Measurements from ENCODE around the gene SNX32.

The SNX32 gene

DNA sequence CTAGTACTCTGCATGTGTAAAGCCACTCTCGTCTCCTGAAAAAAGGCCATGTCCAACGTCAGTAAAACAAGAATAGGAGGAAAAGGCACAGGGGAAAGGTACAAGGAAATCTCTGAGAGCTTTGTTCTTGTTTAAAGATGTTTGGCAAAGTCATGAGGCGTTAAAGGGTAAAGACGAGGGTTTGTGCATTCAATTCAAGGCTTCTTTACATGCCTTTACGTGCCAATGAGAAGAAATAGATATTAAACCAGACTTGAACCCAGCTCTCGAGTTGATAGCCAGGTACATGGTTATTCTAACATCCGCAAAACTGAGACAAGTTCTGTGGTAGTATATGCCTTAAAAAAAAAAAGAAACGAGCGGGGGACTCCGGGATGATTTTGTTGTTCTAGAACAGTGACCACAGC lies 24.9 kb downstream of the SNX32 start:
- no peaks in the 10 kb centered on the region for H3K27me3 ChIP-seq (ENCODE audit: insufficient read depth, insufficient read length)
- H3K4me1 ChIP-seq (ENCODE audit: insufficient read depth, insufficient read length) = peaks cover 19% of the 10 kb centered on the region
- H3K36me3 ChIP-seq (ENCODE audit: insufficient read depth, insufficient read length, low read length) = peaks cover 64% of the 10 kb centered on the region
- peak overlapping the region; percentile 96 for H3K4me3 ChIP-seq (ENCODE audit: insufficient read length, low read depth)
- TF ChIP-seq YY1 (IDR thresholded peaks at IDR 0.05; ENCODE audit: insufficient read depth, insufficient read length) (no peak), ZNF274 (IDR thresholded peaks at IDR 0.05; ENCODE audit: low read depth, low read length) (no peak), SUZ12 (IDR thresholded peaks at IDR 0.05; ENCODE audit: extremely low read depth, insufficient read depth, insufficient read length) (no peak)
- no peaks in the 10 kb centered on the region for H3K9me3 ChIP-seq (ENCODE audit: insufficient read depth, low read length)
- peak overlapping the region; percentile 72 for H3K9ac ChIP-seq (ENCODE audit: insufficient read length, low read depth)
- DNase-seq (ENCODE audit: low read depth, low spot score) = no peak

DNA sequence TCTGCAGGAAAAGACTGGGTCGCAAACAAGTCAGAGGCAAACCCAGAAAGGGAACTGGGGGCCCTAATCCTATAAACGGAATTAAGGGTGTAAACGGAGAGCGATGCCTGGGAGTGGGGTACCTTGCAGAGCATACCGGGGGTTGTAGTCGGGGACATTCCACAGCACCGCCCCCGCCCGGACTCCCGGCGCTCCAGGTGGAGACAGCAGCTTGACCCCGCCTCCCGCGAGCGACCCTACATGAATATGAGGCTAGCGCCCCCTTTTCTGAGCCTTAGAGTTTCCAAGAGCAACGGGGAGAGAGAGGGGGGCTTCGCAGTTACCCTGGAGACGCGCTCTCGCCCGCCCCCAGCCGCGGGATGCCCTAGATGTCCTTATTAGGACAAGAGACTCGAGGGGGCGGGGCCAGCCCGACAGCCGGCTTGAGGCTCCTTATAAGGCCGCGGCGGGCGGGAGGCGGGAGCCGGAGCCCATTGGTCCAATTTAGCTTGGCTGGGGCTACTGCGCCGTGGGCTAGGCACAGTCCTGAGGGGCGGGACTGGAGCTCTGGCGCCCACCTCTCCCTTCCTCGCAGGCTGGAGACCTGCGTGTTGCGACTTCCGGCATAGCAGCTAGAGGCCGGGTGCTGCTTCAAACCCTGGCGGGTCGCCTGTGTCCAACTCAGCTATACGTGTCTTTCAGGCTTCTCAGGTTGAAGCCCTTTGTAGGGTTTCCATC lies 25.5 kb downstream of the SNX32 start:
- TF ChIP-seq YY1 (IDR thresholded peaks at IDR 0.05; ENCODE audit: insufficient read depth, insufficient read length) = no peak
- Histone ChIP-seq H3K4me3 (ENCODE audit: insufficient read length, low read depth) (peak overlapping the region; percentile 98), H3K36me3 (ENCODE audit: insufficient read depth, insufficient read length, low read length) (peaks cover 64% of the 10 kb centered on the region), H3K9me3 (ENCODE audit: insufficient read depth, low read length) (no peaks in the 10 kb centered on the region), H3K9ac (ENCODE audit: insufficient read length, low read depth) (peak overlapping the region; percentile 95), H3K4me1 (ENCODE audit: insufficient read depth, insufficient read length) (peaks cover 19% of the 10 kb centered on the region), H3K27me3 (ENCODE audit: insufficient read depth, insufficient read length) (no peaks in the 10 kb centered on the region)
- peak; percentile 100 for DNase-seq (ENCODE audit: low read depth, low spot score)

DNA sequence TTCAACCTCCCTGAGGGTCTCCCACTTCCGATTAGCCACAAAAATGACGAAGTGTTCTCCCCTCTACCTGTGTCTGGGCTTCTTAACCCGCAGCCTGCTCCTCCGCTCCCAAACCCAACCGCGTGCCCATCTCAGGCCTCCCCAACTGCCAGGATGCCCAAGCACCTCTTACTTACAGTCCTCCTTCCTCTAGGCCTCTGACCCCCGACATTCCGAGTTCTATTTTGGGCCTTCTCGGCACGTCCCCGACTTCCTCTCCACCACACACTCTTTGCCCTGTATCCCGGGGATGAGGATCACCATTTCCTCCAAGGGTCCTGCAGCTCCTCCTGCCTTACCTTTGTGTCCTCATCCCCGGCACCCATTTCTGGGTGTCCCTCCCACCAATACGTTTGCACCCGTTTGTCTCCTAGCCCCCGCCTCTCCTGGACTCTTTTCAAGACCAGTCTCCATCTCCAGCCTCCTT lies 26.1 kb downstream of the SNX32 start:
- no peak for DNase-seq (ENCODE audit: low read depth, low spot score)
- peaks cover 19% of the 10 kb centered on the region for H3K4me1 ChIP-seq (ENCODE audit: insufficient read depth, insufficient read length)
- no peaks in the 10 kb centered on the region for H3K9me3 ChIP-seq (ENCODE audit: insufficient read depth, low read length)
- H3K9ac ChIP-seq (ENCODE audit: insufficient read length, low read depth) = peak overlapping the region; percentile 95
- no peaks in the 10 kb centered on the region for H3K27me3 ChIP-seq (ENCODE audit: insufficient read depth, insufficient read length)
- peak overlapping the region; percentile 98 for H3K4me3 ChIP-seq (ENCODE audit: insufficient read length, low read depth)
- TF ChIP-seq ZNF274 (IDR thresholded peaks at IDR 0.05; ENCODE audit: low read depth, low read length) = no peak
- TF ChIP-seq YY1 (IDR thresholded peaks at IDR 0.05; ENCODE audit: insufficient read depth, insufficient read length) = no peak
- no peak for TF ChIP-seq SUZ12 (IDR thresholded peaks at IDR 0.05; ENCODE audit: extremely low read depth, insufficient read depth, insufficient read length)
- peaks cover 64% of the 10 kb centered on the region for H3K36me3 ChIP-seq (ENCODE audit: insufficient read depth, insufficient read length, low read length)

DNA sequence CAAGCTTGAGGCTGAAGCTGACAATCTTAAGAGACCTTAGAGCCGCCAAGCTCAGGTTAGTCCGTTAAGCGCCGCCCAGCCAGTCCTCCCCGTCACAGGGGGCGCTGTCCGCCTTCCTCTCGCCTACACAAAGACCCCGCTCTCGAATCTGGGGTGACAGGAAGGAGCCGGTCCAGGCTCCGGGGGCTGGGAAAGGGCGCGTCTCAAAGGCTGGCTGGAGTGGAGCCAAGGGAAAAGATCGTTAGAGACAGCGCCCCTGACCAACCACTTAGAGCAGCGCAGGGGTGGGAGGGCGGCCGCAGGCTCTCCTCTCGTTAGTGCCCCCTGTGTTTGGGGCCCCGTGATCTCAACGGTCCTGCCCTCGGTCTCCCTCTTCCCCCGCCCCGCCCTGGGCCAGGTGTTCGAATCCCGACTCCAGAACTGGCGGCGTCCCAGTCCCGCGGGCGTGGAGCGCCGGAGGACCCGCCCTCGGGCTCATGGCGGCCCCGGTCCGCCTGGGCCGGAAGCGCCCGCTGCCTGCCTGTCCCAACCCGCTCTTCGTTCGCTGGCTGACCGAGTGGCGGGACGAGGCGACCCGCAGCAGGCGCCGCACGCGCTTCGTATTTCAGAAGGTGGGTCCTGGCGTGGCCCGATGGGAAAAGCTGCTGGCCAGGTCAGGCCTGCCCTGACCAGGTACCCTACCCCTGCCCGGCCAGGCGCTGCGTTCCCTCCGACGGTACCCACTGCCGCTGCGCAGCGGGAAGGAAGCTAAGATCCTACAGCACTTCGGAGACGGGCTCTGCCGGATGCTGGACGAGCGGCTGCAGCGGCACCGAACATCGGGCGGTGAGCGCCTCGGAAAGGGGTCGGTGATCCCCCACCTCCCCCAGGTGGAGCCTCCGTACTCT lies 26.8 kb downstream of the SNX32 start, which contains the start of gene MUS81:
Gene MUS81, plus strand, starts transcription at position 156 of the 887 bp plus-strand sequence. Its CDS starts 321 bp downstream, at position 477.
- Histone ChIP-seq H3K9me3 (ENCODE audit: insufficient read depth, low read length) (no peaks in the 10 kb centered on the region), H3K9ac (ENCODE audit: insufficient read length, low read depth) (peak within 1 kb of the TSS; percentile 97), H3K27me3 (ENCODE audit: insufficient read depth, insufficient read length) (no peaks in the 10 kb centered on the region), H3K4me1 (ENCODE audit: insufficient read depth, insufficient read length) (peaks cover 19% of the 10 kb centered on the region), H3K36me3 (ENCODE audit: insufficient read depth, insufficient read length, low read length) (peaks cover 64% of the 10 kb centered on the region), H3K4me3 (ENCODE audit: insufficient read length, low read depth) (peak within 1 kb of the TSS; percentile 98)
- DNase-seq (ENCODE audit: low read depth, low spot score) = peak; percentile 98
- TF ChIP-seq YY1 (IDR thresholded peaks at IDR 0.05; ENCODE audit: insufficient read depth, insufficient read length) (no peak), SUZ12 (IDR thresholded peaks at IDR 0.05; ENCODE audit: extremely low read depth, insufficient read depth, insufficient read length) (no peak), ZNF274 (IDR thresholded peaks at IDR 0.05; ENCODE audit: low read depth, low read length) (no peak)

DNA sequence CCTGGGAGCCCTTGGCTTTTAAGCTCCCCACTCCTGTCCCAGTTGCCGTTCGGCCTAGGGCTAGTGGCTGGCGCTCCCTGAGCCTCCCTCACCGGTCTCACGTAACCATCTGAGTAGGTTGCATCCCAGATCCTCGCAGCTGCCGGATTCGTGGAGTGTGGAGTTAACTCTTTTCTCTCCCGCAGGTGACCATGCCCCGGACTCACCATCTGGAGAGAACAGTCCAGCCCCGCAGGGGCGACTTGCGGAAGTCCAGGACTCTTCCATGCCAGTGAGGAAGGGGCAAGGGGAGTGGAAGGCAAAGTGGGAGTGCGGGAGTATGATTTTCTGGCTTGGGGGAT lies 27.4 kb downstream of the SNX32 start:
- Histone ChIP-seq H3K9me3 (ENCODE audit: insufficient read depth, low read length) (no peaks in the 10 kb centered on the region), H3K4me3 (ENCODE audit: insufficient read length, low read depth) (peak overlapping the region; percentile 98), H3K36me3 (ENCODE audit: insufficient read depth, insufficient read length, low read length) (peaks cover 64% of the 10 kb centered on the region), H3K27me3 (ENCODE audit: insufficient read depth, insufficient read length) (no peaks in the 10 kb centered on the region), H3K4me1 (ENCODE audit: insufficient read depth, insufficient read length) (peaks cover 19% of the 10 kb centered on the region), H3K9ac (ENCODE audit: insufficient read length, low read depth) (peak overlapping the region; percentile 97)
- no peak for TF ChIP-seq SUZ12 (IDR thresholded peaks at IDR 0.05; ENCODE audit: extremely low read depth, insufficient read depth, insufficient read length)
- TF ChIP-seq YY1 (IDR thresholded peaks at IDR 0.05; ENCODE audit: insufficient read depth, insufficient read length) = no peak
- TF ChIP-seq ZNF274 (IDR thresholded peaks at IDR 0.05; ENCODE audit: low read depth, low read length) = no peak
- no peak for DNase-seq (ENCODE audit: low read depth, low spot score)

DNA sequence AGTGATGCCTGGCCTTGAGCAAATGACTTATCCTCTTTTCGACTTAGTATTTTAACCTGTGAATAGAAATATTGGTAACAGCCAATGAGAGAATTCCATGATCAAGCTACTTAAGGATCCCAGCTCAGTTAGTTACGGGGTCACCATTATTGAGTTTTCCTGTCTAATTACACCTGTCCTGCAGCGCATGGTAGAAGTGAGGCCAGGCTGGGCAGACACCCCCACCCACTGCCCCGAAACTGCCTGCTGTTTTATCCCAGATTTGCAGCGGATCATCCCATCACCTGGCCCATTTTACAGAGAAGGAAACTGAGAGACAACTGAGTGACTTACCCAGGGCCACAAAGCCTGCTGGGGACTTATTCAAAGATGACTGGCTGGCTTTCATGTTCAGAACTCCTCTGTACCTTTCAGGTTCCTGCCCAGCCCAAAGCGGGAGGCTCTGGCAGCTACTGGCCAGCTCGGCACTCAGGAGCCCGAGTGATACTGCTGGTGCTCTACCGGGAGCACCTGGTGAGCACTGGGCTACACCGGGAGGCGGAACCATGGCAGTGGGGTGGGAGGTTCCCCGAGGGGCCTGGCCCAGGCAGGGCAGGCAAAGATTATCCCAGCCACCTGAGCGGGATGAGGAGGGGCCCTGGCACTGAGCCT lies 27.9 kb downstream of the SNX32 start:
- H3K9ac ChIP-seq (ENCODE audit: insufficient read length, low read depth) = peak overlapping the region; percentile 97
- H3K4me3 ChIP-seq (ENCODE audit: insufficient read length, low read depth) = peak overlapping the region; percentile 98
- peaks cover 64% of the 10 kb centered on the region for H3K36me3 ChIP-seq (ENCODE audit: insufficient read depth, insufficient read length, low read length)
- peaks cover 22% of the 10 kb centered on the region for H3K4me1 ChIP-seq (ENCODE audit: insufficient read depth, insufficient read length)
- no peaks in the 10 kb centered on the region for H3K9me3 ChIP-seq (ENCODE audit: insufficient read depth, low read length)
- no peak for DNase-seq (ENCODE audit: low read depth, low spot score)
- TF ChIP-seq SUZ12 (IDR thresholded peaks at IDR 0.05; ENCODE audit: extremely low read depth, insufficient read depth, insufficient read length) = no peak
- TF ChIP-seq YY1 (IDR thresholded peaks at IDR 0.05; ENCODE audit: insufficient read depth, insufficient read length) = no peak
- TF ChIP-seq ZNF274 (IDR thresholded peaks at IDR 0.05; ENCODE audit: low read depth, low read length) = no peak
- H3K27me3 ChIP-seq (ENCODE audit: insufficient read depth, insufficient read length) = no peaks in the 10 kb centered on the region

Data from NT2/D1 (cell line).